ENCODE data around the gene PRLR. TPM values are rescaled to one million over a fixed set of nuclear protein-coding genes. Genes with fewer than 3 reads are reported as not detected.
A peak's percentile ranks its signal among the peaks of the same experiment; 100 is the strongest.

The PRLR gene
- total RNA-seq, 1 experiment from 2014 or later, result not detected

DNA sequence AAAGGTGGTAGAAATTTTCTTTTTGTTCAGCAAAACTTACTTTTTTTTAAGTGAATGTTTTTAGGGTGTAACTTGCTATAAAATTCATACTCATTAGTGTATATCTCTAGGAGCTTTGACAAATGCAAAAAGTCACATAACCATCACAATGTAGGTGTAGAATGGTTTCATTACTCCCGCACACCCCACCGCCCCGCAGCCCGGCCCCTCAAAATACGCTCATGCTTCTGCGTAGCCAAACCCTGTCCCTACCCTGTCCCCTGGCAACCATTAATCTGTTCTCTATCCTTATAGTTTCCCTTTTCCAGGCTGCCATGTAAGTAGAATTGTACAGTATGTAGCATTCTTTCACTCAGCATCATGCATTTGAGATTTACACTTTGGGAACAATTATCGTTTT is 9.2 kb upstream of the PRLR start:
- DNase-seq (ENCODE audit: low read depth), result no peak
- in situ Hi-C loops (cut with HindIII; ENCODE audit: low pct_unique_long_range_greater_than_20kb, low sequenced_read_pairs), result no loop called here

DNA sequence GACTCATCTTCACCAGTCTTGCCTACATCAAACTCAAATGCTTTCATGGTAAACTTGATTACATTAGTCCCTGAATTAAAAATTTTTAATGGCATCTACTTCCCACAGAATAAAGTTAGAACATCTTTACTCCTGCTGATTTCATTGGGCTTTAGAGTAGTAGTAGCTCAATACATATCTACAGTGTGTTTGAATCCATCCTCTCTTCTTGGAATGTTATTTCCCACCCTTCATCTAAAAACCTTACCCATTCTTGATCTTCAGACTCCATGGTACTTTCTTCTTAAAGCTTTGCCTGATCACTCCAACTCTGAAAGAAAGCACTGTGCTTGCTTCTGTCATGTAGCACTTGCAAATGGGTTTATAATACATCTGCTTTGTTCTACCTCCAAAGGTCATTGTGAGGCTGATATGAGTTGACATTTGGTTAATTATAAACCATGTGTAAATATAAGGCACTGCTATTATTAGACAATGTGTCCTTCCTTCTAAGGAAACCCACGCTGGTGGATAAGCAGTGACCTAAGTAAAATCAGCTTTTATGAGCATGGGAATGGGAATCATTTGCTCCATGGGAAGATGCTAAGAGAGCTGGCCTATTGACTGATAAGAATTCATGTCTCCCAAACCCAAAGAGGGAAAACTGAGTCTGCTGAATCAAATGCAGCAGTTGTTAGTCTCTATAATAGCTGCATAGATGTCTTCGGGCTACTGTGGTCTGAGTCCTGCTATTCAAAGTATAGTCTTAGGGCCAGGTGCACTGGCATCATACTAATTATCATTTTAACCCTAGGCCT is 7.5 kb upstream of the PRLR start:
- peak; percentile 26 for DNase-seq (ENCODE audit: low read depth)
- in situ Hi-C loops (cut with HindIII; ENCODE audit: low pct_unique_long_range_greater_than_20kb, low sequenced_read_pairs), result no loop called here

DNA sequence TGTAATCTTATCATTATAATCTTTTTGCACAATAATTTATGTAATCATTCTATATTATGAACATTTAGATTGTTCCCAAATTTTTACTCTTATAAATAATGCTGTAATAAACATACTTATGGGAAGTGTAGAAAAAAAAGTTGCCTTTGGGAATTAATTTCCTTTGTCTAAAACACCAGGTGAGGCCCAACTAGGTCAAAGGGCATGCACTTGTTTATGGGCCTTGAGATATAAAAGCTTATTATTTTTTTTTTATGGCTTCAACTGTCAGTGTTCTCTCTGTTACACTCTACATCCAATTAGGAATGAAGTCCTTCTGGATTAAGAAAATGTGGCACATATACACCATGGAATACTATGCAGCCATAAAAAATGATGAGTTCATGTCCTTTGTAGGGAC is 6.5 kb upstream of the PRLR start:
- in situ Hi-C loops (cut with HindIII; ENCODE audit: low pct_unique_long_range_greater_than_20kb, low sequenced_read_pairs), result no loop called here
- no peak for DNase-seq (ENCODE audit: low read depth)

DNA sequence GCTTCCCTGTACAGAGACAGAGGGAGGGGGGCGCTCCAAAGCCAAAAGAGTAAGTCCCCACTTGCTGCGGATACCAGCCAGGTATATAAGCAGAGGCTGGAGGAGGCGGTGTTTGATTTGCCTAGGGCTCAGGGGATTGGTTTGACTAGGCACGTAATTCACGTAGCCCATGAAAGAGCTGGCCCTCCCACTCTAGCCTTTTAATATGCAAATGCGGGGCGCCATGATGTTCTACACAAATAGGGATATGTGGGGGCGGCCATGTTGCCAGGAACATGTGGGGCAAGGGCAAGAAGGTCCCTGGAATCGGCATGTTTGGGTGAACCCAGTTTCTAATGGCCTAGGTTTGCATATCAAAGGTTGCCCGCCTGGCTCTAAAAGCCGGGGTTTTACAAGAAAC is 3.3 kb upstream of the PRLR start:
- no peak for DNase-seq (ENCODE audit: low read depth)
- in situ Hi-C loops (cut with HindIII; ENCODE audit: low pct_unique_long_range_greater_than_20kb, low sequenced_read_pairs), result no loop called here

DNA sequence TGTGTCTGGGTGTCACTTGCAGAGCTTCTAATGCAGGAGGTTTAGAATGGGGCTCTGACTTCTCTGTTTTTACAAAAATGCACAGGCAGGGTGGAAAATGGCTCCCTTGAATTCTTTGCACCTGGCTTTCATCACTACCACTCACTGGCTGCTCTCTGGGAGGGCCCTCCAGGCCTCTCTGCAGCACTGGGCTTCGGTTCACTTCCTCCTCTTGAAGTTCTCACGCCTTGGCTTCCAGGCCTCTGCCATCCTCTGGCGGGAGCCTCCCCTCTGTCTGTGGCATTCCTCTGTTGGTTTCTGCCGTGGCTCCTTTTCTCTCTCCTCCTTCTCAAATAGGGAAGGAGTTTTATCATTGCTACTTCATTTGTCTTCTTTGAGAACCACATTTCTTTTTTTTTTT is 2.8 kb upstream of the PRLR start:
- in situ Hi-C loops (cut with HindIII; ENCODE audit: low pct_unique_long_range_greater_than_20kb, low sequenced_read_pairs), result no loop called here
- no peak for DNase-seq (ENCODE audit: low read depth)

DNA sequence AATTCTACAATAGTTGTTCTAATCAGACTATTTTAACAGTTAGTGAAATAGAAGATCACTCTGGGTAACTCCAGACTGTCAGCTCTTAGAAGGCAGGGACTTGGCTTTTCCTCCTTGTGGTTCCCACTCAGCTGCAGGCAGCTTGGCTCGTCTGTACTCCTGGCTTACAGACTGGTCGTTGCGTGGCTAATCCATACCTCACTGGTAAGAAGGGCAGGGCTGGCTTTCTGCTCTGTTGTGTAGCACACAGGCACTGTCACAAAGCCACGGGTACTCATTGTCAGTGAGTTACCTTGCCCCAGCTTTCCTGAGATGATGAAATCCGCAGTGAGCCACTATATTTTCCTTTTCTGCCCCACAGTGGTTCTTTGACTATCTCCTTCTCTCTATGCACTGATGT is 1.8 kb upstream of the PRLR start:
- no peak for DNase-seq (ENCODE audit: low read depth)
- in situ Hi-C loops (cut with HindIII; ENCODE audit: low pct_unique_long_range_greater_than_20kb, low sequenced_read_pairs), result no loop called here

DNA sequence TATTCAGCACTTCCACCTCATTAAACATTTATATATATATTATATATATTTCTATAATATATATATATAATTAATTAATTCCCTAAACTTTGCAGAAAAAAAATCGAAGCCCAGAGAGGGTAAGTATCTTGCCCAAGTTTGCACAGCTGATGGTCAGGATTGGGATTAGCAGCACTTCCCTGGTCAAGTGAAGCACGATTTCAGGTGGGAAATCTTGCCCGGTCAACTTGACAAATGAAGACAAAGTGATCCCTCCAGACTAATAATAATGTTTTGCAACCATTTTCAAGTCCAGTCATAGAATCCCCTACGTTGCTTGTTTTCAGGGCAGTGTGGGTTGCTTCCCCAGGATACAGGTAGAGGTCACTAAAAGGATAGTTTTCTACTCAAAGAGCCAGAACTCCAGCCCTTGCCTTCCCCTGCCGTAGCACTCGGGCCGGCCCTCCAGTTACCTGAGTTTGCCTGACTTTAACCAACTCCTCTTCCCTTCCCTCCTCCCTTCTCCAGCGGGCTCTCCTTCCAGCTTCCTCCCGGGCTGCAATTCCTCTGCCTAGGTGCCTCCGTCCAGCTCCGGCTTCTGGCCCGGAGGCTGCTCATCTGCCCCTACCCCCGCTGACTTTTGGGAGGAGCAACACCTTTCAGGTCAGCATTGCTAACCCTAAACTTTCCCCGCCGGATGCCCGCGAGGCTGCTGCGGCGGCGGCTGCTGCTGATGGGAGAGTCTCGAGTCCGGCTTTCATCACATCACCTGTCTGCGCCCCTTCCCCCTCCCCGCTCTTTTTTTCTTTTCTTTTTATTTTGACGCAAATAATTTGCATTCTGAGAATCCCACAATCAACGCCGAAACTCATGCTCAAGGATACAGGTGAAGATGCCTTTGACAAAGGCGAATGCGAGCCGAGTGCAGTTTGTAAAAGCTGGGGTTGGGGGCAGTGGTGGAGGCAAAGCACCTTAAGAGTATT is 930 bp downstream of the PRLR start:
- in situ Hi-C loops (cut with HindIII; ENCODE audit: low pct_unique_long_range_greater_than_20kb, low sequenced_read_pairs), result no loop called here
- DNase-seq (ENCODE audit: low read depth), result no peak

DNA sequence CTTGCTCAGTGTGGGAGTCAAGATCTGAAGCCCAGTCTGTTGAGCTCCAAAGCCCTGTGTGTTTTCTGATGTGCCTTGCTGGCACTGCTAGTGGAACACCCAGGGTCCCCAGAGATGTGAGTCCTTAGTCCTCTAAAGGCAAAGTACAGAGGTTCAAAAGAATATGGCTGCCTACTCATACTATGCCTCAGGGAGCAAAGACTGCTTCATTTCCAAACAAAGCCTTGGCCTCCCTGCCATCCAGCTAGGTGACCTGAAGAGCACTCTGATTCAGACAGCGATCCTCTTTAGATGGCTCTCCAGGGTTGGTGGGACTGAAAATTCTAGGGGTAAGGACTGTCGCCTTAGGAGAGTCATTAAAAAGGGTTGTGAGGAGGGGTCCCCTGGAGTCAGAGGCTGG is 2.0 kb downstream of the PRLR start:
- in situ Hi-C loops (cut with HindIII; ENCODE audit: low pct_unique_long_range_greater_than_20kb, low sequenced_read_pairs), result no loop called here
- no peak for DNase-seq (ENCODE audit: low read depth)

DNA sequence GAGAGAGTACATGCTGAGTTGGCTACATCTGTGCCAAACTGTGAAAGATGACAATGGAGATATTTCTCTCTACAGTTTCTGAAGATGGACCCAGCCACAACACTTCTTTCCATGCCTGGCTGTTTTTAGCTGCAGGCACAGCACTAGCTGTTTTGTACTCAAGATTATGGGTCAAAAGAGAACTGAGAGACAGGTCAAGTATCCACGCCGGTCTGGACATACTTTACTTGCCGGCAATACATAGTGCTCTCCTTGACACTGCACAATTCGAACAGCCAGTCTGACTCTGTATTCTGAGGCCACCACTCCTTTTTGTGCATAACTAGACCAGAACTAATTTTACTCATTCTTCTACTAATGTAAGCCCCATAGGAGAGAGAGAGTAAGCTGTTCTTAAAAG is 2.6 kb downstream of the PRLR start:
- in situ Hi-C loops (cut with HindIII; ENCODE audit: low pct_unique_long_range_greater_than_20kb, low sequenced_read_pairs), result no loop called here
- no peak for DNase-seq (ENCODE audit: low read depth)

DNA sequence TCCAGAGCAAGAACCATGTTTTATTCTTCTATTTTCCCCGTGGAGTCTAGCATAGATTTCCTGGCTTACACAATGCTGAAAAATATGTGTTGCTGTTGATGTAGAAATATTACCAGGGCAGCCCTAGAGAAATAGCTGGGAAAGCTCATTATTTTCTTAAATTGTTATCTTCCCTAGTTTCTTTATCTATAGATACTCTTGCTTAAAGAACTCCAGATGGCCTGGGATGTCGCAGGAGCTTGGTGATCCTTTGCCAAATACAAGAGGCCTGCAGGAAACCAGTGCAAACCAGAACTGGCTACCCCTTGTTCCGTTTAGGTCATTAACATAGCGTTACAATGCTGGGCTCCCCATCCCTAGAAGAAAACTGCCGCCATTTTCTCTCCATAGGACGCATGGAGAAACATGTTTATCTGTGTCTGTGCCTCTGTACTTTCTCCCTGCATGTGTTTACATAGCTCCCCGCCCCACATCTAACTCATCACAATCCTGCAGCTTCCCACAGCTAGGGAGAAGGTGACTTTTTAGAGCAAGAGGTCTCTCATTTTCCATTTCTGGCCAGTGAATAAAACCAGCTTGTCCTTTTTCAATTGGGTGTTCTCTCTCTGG is 6.4 kb downstream of the PRLR start:
- DNase-seq (ENCODE audit: low read depth), result no peak
- in situ Hi-C loops (cut with HindIII; ENCODE audit: low pct_unique_long_range_greater_than_20kb, low sequenced_read_pairs), result no loop called here

DNA sequence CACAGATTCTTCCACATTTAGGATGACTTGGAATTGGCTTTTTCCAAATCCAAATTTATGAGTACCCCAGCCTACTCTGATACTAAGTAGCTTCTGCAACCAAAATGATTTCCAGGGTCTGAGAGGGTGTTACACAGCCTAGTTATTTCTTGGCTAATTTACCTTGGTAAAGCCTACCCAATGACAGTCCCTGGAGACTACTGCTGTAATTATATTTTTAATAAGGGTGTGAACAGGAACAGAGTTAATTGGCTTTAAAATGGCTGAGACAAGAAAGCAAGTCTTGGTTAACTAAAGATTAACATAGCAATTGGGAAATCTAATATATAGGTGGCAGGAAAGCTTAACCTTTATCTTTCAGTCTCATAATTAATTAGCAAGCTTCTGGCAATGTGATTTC is 9.3 kb downstream of the PRLR start:
- no peak for DNase-seq (ENCODE audit: low read depth)
- in situ Hi-C loops (cut with HindIII; ENCODE audit: low pct_unique_long_range_greater_than_20kb, low sequenced_read_pairs), result no loop called here

DNA sequence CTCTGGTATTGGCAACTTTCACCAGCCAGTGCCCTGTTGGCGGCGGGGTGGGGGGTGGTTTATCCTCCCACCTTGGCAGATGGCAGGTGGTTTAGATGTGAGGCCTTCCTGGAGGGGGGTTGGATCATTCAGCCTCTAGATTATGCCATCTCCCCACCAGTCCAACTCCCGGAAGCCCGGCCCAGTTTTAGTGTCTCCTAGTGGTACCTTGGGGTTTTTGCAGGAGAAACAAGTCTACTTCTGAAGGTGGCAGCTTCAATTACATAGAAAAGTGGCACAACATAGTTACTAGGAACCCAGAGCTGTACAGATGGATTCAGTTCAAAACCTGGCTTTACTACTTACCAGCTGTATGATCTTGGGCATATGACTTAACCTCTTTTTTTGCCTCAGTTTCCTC is 11.3 kb downstream of the PRLR start:
- in situ Hi-C loops (cut with HindIII; ENCODE audit: low pct_unique_long_range_greater_than_20kb, low sequenced_read_pairs), result no loop called here
- DNase-seq (ENCODE audit: low read depth), result no peak

DNA sequence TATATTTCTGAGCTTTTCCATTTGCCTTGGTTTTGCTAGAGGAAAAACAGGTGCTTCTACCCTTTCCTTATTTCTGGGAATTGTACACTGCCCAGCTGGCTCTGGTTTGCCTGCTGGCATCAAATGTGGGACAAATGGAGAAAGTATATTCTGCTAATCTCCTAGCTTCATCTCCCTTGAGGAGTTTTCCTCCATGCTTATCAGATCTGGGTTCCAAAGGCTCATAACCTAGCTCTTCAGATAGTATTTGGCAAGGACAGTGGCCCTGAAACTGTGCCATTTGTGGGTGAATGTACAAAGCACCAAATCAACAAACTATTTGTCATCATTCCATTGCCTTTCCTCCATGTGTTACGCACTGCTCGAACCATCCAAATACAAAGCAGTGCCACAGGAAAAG is 16.2 kb downstream of the PRLR start:
- no peak for DNase-seq (ENCODE audit: low read depth)
- in situ Hi-C loops (cut with HindIII; ENCODE audit: low pct_unique_long_range_greater_than_20kb, low sequenced_read_pairs), result no loop called here

DNA sequence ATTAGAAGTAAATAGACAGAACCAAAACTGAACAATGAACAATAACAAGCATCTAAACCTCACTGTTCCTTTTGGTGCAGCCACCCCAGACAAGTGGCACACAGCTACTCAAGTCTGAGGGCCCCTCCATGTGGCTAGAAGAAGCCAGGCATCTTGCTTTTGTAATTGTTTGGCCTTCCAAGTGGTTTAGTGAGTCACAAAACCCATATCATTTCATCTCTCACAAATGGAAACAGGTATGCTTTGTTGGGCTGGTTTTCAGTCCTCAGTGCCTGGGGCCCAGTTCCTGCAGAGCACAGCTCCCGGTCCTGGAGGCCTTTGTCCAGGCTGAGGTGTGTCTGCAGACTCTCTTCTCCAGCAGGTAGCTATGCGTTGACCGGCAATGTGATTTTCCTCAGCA is 16.7 kb downstream of the PRLR start:
- in situ Hi-C loops (cut with HindIII; ENCODE audit: low pct_unique_long_range_greater_than_20kb, low sequenced_read_pairs), result no loop called here

DNA sequence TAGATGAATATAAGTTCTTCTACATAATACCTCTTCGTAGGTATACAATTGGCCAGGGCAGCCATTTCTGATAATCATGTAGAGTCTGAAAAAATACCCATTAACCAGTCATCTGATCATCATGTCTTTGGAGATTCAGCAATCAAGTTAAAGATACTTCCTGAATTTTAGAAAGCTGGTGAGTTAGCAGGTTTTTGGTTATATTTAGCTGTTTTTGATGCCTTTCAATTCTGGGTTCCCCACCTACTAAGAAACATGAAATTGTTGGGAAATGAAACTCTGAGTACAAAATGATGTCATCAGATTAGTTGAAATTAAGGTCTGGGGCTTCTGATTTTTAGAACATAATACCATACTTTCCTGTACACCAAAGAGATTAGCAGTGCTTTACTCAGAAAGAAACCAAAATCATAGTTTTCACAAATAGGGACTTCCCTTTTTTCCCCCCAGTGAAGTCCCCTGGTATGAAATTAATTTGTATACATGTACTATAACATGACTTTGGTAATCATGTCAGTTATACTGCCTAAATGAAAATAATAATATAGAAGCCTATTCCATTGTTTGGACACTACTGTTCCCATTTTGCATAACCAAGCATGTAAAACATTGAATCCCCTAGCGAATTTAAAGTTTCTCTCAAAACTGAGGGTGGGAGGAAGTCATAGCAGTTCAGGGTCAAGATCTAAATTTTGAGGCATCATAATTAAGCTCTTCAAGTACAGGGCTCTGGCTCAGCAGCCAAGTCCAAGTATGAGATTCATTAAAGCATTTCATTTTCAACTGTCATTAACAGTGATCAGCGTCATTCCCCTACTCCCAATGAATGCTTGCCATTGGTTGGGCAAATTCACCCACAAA is 17.9 kb downstream of the PRLR start:
- in situ Hi-C loops (cut with HindIII; ENCODE audit: low pct_unique_long_range_greater_than_20kb, low sequenced_read_pairs), result no loop called here
- DNase-seq (ENCODE audit: low read depth), result no peak

More for the DNA sequence above, 16.7 kb downstream of the PRLR start:
- DNase-seq (ENCODE audit: low read depth), result no peak

DNA sequence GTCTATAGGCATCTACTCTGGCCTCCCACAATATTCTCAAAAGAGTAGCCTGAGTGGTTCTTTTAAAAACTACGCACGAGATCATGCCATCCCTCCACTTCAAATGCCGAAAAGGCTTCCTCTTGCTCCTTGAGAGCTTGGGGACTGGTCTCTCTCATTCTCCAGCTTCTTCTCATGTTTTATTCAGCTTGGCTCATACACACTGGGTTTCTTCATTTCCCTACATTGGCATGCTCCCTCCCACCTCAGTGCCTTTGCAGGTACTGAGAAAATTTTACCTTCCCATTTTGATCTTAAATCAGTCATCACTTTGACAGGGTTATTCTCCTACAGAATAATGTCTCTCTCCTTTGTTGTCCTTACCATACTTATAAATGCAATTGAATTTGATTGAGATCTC is 20.4 kb downstream of the PRLR start:
- in situ Hi-C loops (cut with HindIII; ENCODE audit: low pct_unique_long_range_greater_than_20kb, low sequenced_read_pairs), result no loop called here
- DNase-seq (ENCODE audit: low read depth), result no peak

DNA sequence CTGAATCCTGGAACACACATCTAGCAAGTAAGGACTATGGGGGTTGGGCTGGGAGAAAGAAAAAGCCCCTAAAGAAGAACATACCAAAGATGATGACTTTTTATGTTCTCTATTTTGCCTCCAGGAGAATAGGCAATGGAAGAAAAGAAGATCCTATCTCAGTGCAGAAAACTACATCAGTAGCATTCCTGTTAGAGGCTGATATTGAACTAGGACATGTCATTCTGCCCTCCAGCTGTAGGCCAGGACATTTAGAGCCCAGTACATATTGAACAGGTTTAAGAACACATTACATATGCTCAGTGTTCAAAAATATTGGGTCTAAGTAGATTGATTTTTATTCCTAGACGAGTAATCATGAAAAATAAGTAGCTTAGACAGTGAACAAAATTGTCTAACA is 24.7 kb downstream of the PRLR start:
- in situ Hi-C loops (cut with HindIII; ENCODE audit: low pct_unique_long_range_greater_than_20kb, low sequenced_read_pairs), result no loop called here
- DNase-seq (ENCODE audit: low read depth), result no peak

DNA sequence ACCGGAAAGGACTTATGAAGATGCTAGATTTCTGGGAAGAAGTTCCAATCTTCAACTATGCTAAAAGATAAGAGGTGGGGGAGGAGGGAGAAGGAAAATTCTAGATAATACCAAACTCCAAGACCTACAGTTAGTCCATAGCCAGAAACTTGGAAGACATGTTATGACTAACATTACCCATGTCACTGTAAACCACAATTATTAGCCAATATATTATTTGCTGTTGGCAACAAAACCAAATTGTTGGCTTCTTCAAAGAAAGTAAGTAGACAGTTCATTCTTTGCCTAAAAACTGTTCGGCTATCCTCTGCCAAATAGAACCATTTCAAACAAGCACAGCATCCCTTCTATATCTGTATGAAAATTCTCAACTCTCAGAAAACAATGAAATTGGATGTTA is 25.1 kb downstream of the PRLR start:
- DNase-seq (ENCODE audit: low read depth), result no peak
- in situ Hi-C loops (cut with HindIII; ENCODE audit: low pct_unique_long_range_greater_than_20kb, low sequenced_read_pairs), result no loop called here

Measured in Caki2 (cell line).